Suprapubic skin (tissue), 4 donors: ENCODE measurements around the gene MUC5B. TPM values are rescaled to one million over a fixed set of nuclear protein-coding genes. Genes with fewer than 3 reads are reported as not detected.

ENCODE experiments used
- DNase-seq, 2 donors: peaks; one replicate each; pipeline ENCODE4 v3.0.0-alpha.2; 2019; ENCODE audit warnings: low spot score in 2 of 2
- H3K27ac ChIP-seq: fragments of 200-600 bp; sonication (generic); one replicate; pipeline ENCODE4 v1.5.1; 2019
- H3K27me3 ChIP-seq: fragments of 200-600 bp; sonication (generic); one replicate; pipeline ENCODE4 v1.5.1; 2019
- H3K36me3 ChIP-seq: fragments of 200-600 bp; sonication (generic); one replicate; pipeline ENCODE4 v1.5.1; 2019
- H3K4me1 ChIP-seq: fragments of 200-600 bp; sonication (generic); one replicate; pipeline ENCODE4 v1.5.1; 2019
- H3K4me3 ChIP-seq: fragments of 200-600 bp; sonication (generic); one replicate; pipeline ENCODE4 v1.5.1; 2019; ENCODE audit warnings: mild to moderate bottlenecking
- H3K9me3 ChIP-seq: fragments of 200-600 bp; sonication (generic); one replicate; pipeline ENCODE4 v1.5.1; 2019
- CTCF ChIP-seq, 2 donors: fragments of 200-600 bp in 1 of 2; fragments of 450-650 bp in 1 of 2; sonication (generic) in 1 of 2; IDR thresholded peaks; one replicate each; pipeline ENCODE4 v1.5.1; 2016 to 2019; ENCODE audit warnings: antibody characterized with exemption in 2 of 2, mild to moderate bottlenecking in 1 of 2, moderate library complexity in 1 of 2
- EP300 ChIP-seq: sonication (generic); formaldehyde crosslinking; IDR thresholded peaks from one replicate; pipeline ENCODE4 v1.6.1; 2017; ENCODE audit warnings: antibody characterized with exemption
- POLR2A ChIP-seq, 2 donors: fragments of 450-650 bp; IDR thresholded peaks; one replicate each; pipeline ENCODE4 v1.6.1; 2017; ENCODE audit warnings: antibody characterized with exemption in 2 of 2, mild to moderate bottlenecking in 2 of 2, moderate library complexity in 2 of 2
- POLR2AphosphoS5 ChIP-seq, 3 donors: sonication (generic); formaldehyde crosslinking; IDR thresholded peaks; one replicate each; pipeline ENCODE4 v1.6.1; 2017; ENCODE audit warnings: antibody characterized with exemption in 3 of 3
- WGBS: methylation state at CpG from one replicate; pipeline ENCODE4 v1.1.5; 2018; 5-methylcytosine and 5-hydroxymethylcytosine counted together
- total RNA-seq, 4 donors: library from RNA; depleted of rRNA; stranded (reverse); fragments of >200 nt; gene quantifications; one replicate each; pipeline ENCODE4 v1.1.0, GENCODE V29; 2016

MUC5B gene
- total RNA-seq, 4 donors from 2014 or later = 0.08 to 0.34 (median 0.13) TPM

DNA sequence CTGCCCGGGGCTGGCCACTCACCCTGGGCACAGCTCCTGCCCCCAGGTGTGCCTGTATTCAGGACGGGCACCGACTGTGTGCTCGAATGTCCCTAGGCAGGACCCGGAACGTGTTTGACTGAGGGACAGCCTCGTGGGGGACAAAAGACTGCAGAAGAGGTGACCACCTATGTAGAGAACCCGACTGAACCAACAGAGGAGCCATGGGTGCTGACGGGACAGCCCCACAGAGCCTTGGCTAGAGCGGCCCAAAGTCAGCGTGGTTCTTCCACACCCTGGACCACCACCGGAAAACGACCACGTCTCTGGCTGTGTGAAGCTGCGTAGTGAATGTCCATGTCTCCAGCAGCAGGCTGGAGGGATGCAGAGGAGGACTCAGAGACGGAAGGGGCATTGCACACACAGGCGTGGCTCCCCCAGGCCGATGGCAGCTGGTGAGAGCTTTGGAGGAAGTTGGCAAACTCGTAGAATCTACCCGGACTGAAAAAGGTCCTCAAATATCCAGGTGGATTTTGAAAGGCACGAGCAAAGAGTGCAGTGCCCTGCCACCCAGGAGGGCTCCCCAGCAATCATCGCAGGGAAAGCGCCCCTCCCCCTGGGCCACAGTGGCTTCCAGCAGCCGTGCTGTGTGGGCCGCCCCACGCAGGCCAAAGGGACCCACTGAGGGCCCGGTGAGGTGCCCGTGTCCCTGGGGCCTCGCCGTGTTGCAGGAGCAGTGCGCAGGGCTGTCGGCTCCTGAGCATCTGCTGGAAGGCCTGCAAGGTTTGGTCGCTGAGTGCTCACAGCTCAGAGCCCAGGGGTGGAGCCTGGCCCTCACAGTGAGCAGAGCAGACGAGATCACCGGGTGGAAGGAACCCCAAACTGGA is 17.5 kb upstream of the MUC5B start:
- DNase-seq = peak; percentile 51 to 73
- TF ChIP-seq CTCF (IDR thresholded peaks at IDR 0.05) = no peak
- TF ChIP-seq POLR2AphosphoS5 (IDR thresholded peaks at IDR 0.05) = no peak
- no peak for TF ChIP-seq POLR2A (IDR thresholded peaks at IDR 0.05)
- TF ChIP-seq EP300 = no peak
- 62% methylated on average over 15 of the region's 35 CpGs for WGBS

DNA sequence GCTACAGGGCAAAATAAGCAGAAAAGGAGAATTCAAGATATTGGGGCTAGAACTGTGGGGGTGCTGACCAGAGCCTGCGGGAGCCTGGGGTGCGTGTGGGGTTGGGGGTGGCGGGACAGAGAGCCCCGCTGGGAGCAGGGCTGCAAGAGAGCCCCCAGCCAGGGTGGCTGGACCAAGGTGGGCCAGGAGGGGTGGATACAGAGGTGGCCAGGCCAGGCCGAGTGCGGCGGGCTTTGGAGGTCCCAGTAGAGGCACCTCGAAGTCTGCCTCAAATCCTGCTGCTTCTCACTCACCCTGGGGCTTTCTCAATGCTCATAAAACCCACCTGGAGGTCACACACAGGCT is 16.9 kb upstream of the MUC5B start:
- Histone ChIP-seq H3K9me3 (peaks cover 9% of the 10 kb centered on the region), H3K27ac (no peak overlapping the region), H3K4me3 (no peak overlapping the region), H3K4me1 (peaks cover 4% of the 10 kb centered on the region), H3K36me3 (no peaks in the 10 kb centered on the region), H3K27me3 (peaks cover 48% of the 10 kb centered on the region)
- WGBS = 95% methylated on average over 8 of the region's 8 CpGs
- peak; percentile 25 to 52 for DNase-seq
- TF ChIP-seq POLR2A (IDR thresholded peaks at IDR 0.05) (no peak), POLR2AphosphoS5 (IDR thresholded peaks at IDR 0.05) (no peak), CTCF (IDR thresholded peaks at IDR 0.05) (no peak), EP300 (no peak)

More for the DNA sequence above, 17.5 kb upstream of the MUC5B start:
- no peak overlapping the region for H3K4me3 ChIP-seq
- peaks cover 54% of the 10 kb centered on the region for H3K27me3 ChIP-seq
- peaks cover 6% of the 10 kb centered on the region for H3K4me1 ChIP-seq
- H3K27ac ChIP-seq = no peak overlapping the region
- no peaks in the 10 kb centered on the region for H3K36me3 ChIP-seq
- peaks cover 3% of the 10 kb centered on the region for H3K9me3 ChIP-seq

DNA sequence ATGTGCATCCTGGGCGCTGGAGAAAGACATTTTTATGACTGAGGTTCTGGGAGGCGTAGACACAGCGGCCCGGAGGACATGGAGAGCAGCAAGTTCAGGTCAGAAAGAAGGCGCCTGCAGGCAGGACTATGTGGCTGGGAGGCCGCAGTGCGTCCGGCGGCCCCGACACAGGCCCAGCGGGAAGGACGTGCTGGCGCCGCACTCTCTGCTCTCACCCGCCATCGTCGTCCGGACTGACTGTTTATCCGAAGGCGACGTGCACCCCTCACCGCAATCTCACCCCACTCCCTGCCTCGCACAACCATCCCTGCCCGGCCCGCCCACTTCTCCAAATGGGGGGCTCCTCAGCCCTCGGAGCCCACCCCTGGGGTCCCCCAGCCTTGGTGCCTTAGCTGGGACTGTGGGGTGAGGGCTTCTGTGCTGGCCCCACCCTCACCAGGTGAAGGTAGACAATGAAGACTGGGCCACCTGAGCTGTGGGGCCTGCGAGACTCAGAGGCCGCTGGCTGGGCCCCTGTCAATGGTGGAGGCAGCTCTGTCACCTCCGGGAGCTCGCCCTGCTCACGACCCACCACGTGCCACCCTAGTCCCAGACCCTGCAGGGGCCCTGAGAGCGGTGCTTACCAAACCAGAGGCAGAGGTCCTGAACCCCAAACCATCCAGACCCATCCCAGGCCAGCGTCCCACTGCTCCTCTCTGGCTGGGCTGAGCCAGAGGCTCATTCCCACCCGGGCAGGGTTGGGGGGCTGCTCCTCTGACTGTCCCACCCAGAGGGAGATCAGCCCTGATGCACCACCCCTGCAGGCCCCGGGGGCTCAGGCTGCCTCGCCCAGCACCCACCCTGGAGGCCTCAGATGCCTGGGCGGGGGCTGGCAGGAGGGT is 16.2 kb upstream of the MUC5B start:
- H3K4me1 ChIP-seq = peaks cover 4% of the 10 kb centered on the region

DNA sequence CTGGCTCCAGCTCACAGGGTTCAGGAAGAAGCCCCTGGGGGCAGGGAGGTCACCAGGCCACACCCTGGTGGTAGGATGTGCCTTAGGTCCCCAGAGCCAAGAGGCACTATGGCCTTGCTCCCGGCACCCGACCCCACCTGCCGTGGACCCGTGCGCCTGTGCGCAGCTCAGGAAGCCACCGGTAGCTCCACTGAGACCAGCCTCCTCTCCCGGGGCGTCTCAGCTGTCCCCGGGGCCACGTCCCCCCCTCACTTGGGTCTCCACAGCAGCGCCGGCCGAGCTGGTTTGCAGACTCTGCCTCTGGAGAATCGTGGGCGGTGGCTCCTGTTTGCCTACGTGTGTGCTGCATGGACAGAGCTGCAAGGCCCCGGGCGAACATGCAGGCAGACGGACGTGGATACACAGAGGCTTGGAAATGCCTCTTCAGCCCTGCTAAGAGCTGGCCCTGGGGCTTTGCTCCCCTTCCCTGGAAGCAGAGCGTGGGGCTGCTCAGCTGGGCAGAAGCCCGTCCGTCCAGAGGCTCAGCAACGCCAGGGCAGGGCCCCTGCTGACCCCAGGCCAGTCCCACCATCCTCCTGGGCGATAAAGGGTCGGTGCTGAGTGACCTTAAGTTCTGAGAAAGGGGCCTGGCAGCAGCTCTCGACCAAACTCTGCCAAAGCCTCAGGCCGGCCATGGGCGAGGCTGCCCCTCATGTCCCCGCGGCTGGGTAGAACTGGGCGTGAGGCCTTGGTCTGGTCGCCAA is 15.3 kb upstream of the MUC5B start:
- peak; percentile 48 to 72 for DNase-seq
- Histone ChIP-seq H3K27ac (no peak overlapping the region), H3K4me3 (no peak overlapping the region), H3K9me3 (peaks cover 23% of the 10 kb centered on the region), H3K4me1 (peaks cover 4% of the 10 kb centered on the region), H3K36me3 (no peaks in the 10 kb centered on the region), H3K27me3 (peaks cover 39% of the 10 kb centered on the region)
- no peak for TF ChIP-seq CTCF (IDR thresholded peaks at IDR 0.05)
- TF ChIP-seq POLR2A (IDR thresholded peaks at IDR 0.05) = no peak
- TF ChIP-seq POLR2AphosphoS5 (IDR thresholded peaks at IDR 0.05) = no peak
- no peak for TF ChIP-seq EP300
- 47% methylated on average over 3 of the region's 34 CpGs for WGBS

More for the DNA sequence above, 16.2 kb upstream of the MUC5B start:
- H3K36me3 ChIP-seq = no peaks in the 10 kb centered on the region
- H3K27ac ChIP-seq = no peak overlapping the region
- H3K4me3 ChIP-seq = no peak overlapping the region
- DNase-seq = peak; percentile 54 to 77
- H3K9me3 ChIP-seq = peaks cover 15% of the 10 kb centered on the region
- TF ChIP-seq POLR2A (IDR thresholded peaks at IDR 0.05) = no peak
- no peak for TF ChIP-seq EP300
- no peak for TF ChIP-seq POLR2AphosphoS5 (IDR thresholded peaks at IDR 0.05)
- no peak for TF ChIP-seq CTCF (IDR thresholded peaks at IDR 0.05)
- 85% methylated on average over 31 of the region's 38 CpGs for WGBS
- peaks cover 45% of the 10 kb centered on the region for H3K27me3 ChIP-seq
